ENCODE results near the gene SAPCD1. TPM values are rescaled to one million over a fixed set of nuclear protein-coding genes. Genes with fewer than 3 reads are reported as not detected.
"Not testable (repeated sequence)": the region's sequence is repeated elsewhere in the genome, so short reads cannot be mapped to it uniquely, and the experiment has no call there.

SAPCD1 gene
- total and polyA plus RNA-seq, 5 donors, result 0.25 to 0.50 TPM; not detected in 3

GRCh38 chr6:31794866-31795615 is 32.6 kb downstream of the SAPCD1 start:
- H3K27me3 ChIP-seq (ENCODE audit: control insufficient read depth, insufficient read depth), result no peaks in the 10 kb centered on the region
- H3K27ac ChIP-seq (ENCODE audit: low read length), result peak overlapping the region; percentile 91
- no peaks in the 10 kb centered on the region for H3K4me1 ChIP-seq (ENCODE audit: control insufficient read depth, insufficient read depth, low read length)
- ATAC-seq (peak; percentile 14 to 19), DNase-seq (peak in 1 of 3 donors; percentile 61)
- peak overlapping the region; percentile 69 for H3K4me3 ChIP-seq (ENCODE audit: low read length)
- no peaks in the 10 kb centered on the region for H3K9me3 ChIP-seq (ENCODE audit: control insufficient read depth, low read length)
- intact Hi-C loops (cut with DNase I), result loop anchor here in 1 of 4 donors (5.0 kb wide), 1 partner anchor 53 kb away; the partner anchor contains the start of gene MSH5
- under 1% methylated on average over 44 of the region's 44 CpGs for WGBS

- no peaks in the 10 kb centered on the region for H3K27me3 ChIP-seq (ENCODE audit: control insufficient read depth, insufficient read depth)
- under 1% methylated on average over 75 of the region's 75 CpGs for WGBS
- H3K4me3 ChIP-seq (ENCODE audit: low read length), result peak within 1 kb of the TSS; percentile 69
- H3K4me1 ChIP-seq (ENCODE audit: control insufficient read depth, insufficient read depth, low read length), result no peaks in the 10 kb centered on the region
- ATAC-seq, result peak; percentile 93 to 95
- H3K9me3 ChIP-seq (ENCODE audit: control insufficient read depth, low read length), result no peaks in the 10 kb centered on the region
- DNase-seq, result peak; percentile 95 to 98 (median 97)
- H3K27ac ChIP-seq (ENCODE audit: low read length), result peak within 1 kb of the TSS; percentile 91
- intact Hi-C loops (cut with DNase I), result no loop called here
Observed at GRCh38 chr6:31795616-31796298, 33.3 kb downstream of the SAPCD1 start, which contains the start of gene VARS1. TSS of gene VARS1 (minus strand) at chr6:31795752. CDS start at chr6:31795217, 535 bp downstream.

- H3K9me3 ChIP-seq (ENCODE audit: control insufficient read depth, low read length), result no peaks in the 10 kb centered on the region
- no peaks in the 10 kb centered on the region for H3K4me1 ChIP-seq (ENCODE audit: control insufficient read depth, insufficient read depth, low read length)
- 75% methylated on average over 2 of the region's 2 CpGs for WGBS
- H3K4me3 ChIP-seq (ENCODE audit: low read length), result no peak overlapping the region
- no peak for DNase-seq
- H3K27ac ChIP-seq (ENCODE audit: low read length), result no peak overlapping the region
- intact Hi-C loops (cut with DNase I), result no loop called here
- H3K27me3 ChIP-seq (ENCODE audit: control insufficient read depth, insufficient read depth), result no peaks in the 10 kb centered on the region
- ATAC-seq, result no peak
Observed at GRCh38 chr6:31796993-31797385, 34.5 kb downstream of the SAPCD1 start.

GRCh38 chr6:31797588-31797987 is 35.1 kb downstream of the SAPCD1 start:
- Histone ChIP-seq H3K4me1 (ENCODE audit: control insufficient read depth, insufficient read depth, low read length) (no peaks in the 10 kb centered on the region), H3K9me3 (ENCODE audit: control insufficient read depth, low read length) (no peaks in the 10 kb centered on the region), H3K27me3 (ENCODE audit: control insufficient read depth, insufficient read depth) (no peaks in the 10 kb centered on the region), H3K4me3 (ENCODE audit: low read length) (no peak overlapping the region), H3K27ac (ENCODE audit: low read length) (no peak overlapping the region)
- intact Hi-C loops (cut with DNase I), result no loop called here
- ATAC-seq, result no peak
- 43% methylated on average over 5 of the region's 5 CpGs for WGBS
- DNase-seq, result peak in 2 of 3 donors; percentile 7 to 41

GRCh38 chr6:31799781-31800180 is 37.3 kb downstream of the SAPCD1 start:
- Histone ChIP-seq H3K27ac (ENCODE audit: low read length) (no peak overlapping the region), H3K4me3 (ENCODE audit: low read length) (no peak overlapping the region), H3K27me3 (ENCODE audit: control insufficient read depth, insufficient read depth) (no peaks in the 10 kb centered on the region), H3K4me1 (ENCODE audit: control insufficient read depth, insufficient read depth, low read length) (no peaks in the 10 kb centered on the region), H3K9me3 (ENCODE audit: control insufficient read depth, low read length) (no peaks in the 10 kb centered on the region)
- ATAC-seq (no peak), DNase-seq (peak in 1 of 3 donors; percentile 54)
- 75% methylated on average over 12 of the region's 12 CpGs for WGBS
- intact Hi-C loops (cut with DNase I), result no loop called here

GRCh38 chr6:31801031-31801927 is 38.8 kb downstream of the SAPCD1 start:
- H3K4me3 ChIP-seq (ENCODE audit: low read length); intact Hi-C loops (cut with DNase I); DNase-seq; H3K27me3 ChIP-seq (ENCODE audit: control insufficient read depth, insufficient read depth); H3K9me3 ChIP-seq (ENCODE audit: control insufficient read depth, low read length); ATAC-seq; H3K4me1 ChIP-seq (ENCODE audit: control insufficient read depth, insufficient read depth, low read length); H3K27ac ChIP-seq (ENCODE audit: low read length): not testable (repeated sequence)
- 96% methylated on average over 8 of the region's 8 CpGs for WGBS

- intact Hi-C loops (cut with DNase I), result no loop called here
- peak overlapping the region; percentile 78 for H3K27ac ChIP-seq (ENCODE audit: low read length)
- H3K4me1 ChIP-seq (ENCODE audit: control insufficient read depth, insufficient read depth, low read length), result no peaks in the 10 kb centered on the region
- no peaks in the 10 kb centered on the region for H3K27me3 ChIP-seq (ENCODE audit: control insufficient read depth, insufficient read depth)
- H3K4me3 ChIP-seq (ENCODE audit: low read length), result peak overlapping the region; percentile 55
- 14% methylated on average over 7 of the region's 7 CpGs for WGBS
- DNase-seq, result peak in 1 of 3 donors; percentile 20
- ATAC-seq, result peak; percentile 2 to 5
- no peaks in the 10 kb centered on the region for H3K9me3 ChIP-seq (ENCODE audit: control insufficient read depth, low read length)
Observed at GRCh38 chr6:31805939-31806469, 43.5 kb downstream of the SAPCD1 start.

GRCh38 chr6:31806470-31807272 is 44.2 kb downstream of the SAPCD1 start, which contains the start of gene LSM2:
TSS of gene LSM2 (minus strand) at chr6:31806966. CDS start at chr6:31806757, 209 bp downstream.
- no peaks in the 10 kb centered on the region for H3K4me1 ChIP-seq (ENCODE audit: control insufficient read depth, insufficient read depth, low read length)
- intact Hi-C loops (cut with DNase I), result no loop called here
- H3K27me3 ChIP-seq (ENCODE audit: control insufficient read depth, insufficient read depth), result no peaks in the 10 kb centered on the region
- H3K9me3 ChIP-seq (ENCODE audit: control insufficient read depth, low read length), result no peaks in the 10 kb centered on the region
- WGBS, result under 1% methylated on average over 51 of the region's 51 CpGs
- peak; percentile 99 for DNase-seq
- peak within 1 kb of the TSS; percentile 78 for H3K27ac ChIP-seq (ENCODE audit: low read length)
- H3K4me3 ChIP-seq (ENCODE audit: low read length), result peak within 1 kb of the TSS; percentile 55
- peak; percentile 99 for ATAC-seq

GRCh38 chr6:31808599-31808998 is 46.1 kb downstream of the SAPCD1 start:
- intact Hi-C loops (cut with DNase I); H3K9me3 ChIP-seq (ENCODE audit: control insufficient read depth, low read length); DNase-seq; ATAC-seq; H3K4me3 ChIP-seq (ENCODE audit: low read length); H3K4me1 ChIP-seq (ENCODE audit: control insufficient read depth, insufficient read depth, low read length); H3K27me3 ChIP-seq (ENCODE audit: control insufficient read depth, insufficient read depth); H3K27ac ChIP-seq (ENCODE audit: low read length): not testable (repeated sequence)
- 92% methylated on average over 10 of the region's 10 CpGs for WGBS

- ATAC-seq (no peak), DNase-seq (no peak)
- H3K4me1 ChIP-seq (ENCODE audit: control insufficient read depth, insufficient read depth, low read length), result no peaks in the 10 kb centered on the region
- no peak overlapping the region for H3K27ac ChIP-seq (ENCODE audit: low read length)
- H3K27me3 ChIP-seq (ENCODE audit: control insufficient read depth, insufficient read depth), result no peaks in the 10 kb centered on the region
- 97% methylated on average over 12 of the region's 12 CpGs for WGBS
- H3K4me3 ChIP-seq (ENCODE audit: low read length), result no peak overlapping the region
- intact Hi-C loops (cut with DNase I), result no loop called here
- H3K9me3 ChIP-seq (ENCODE audit: control insufficient read depth, low read length), result no peaks in the 10 kb centered on the region
Observed at GRCh38 chr6:31811645-31812044, 49.2 kb downstream of the SAPCD1 start.

Measured in right cardiac atrium (tissue), 5 donors.